HG03520 (cell line): Measurements from ENCODE around the gene THRAP3.

Experiments
- ATAC-seq: cut with Tn5 transposase; IDR thresholded peaks from one replicate; pipeline ENCODE4 v1.9.1; 2021; ENCODE audit warnings: mild to moderate bottlenecking, moderate library complexity; ENCODE audit not compliant: unreplicated experiment

THRAP3 gene

DNA sequence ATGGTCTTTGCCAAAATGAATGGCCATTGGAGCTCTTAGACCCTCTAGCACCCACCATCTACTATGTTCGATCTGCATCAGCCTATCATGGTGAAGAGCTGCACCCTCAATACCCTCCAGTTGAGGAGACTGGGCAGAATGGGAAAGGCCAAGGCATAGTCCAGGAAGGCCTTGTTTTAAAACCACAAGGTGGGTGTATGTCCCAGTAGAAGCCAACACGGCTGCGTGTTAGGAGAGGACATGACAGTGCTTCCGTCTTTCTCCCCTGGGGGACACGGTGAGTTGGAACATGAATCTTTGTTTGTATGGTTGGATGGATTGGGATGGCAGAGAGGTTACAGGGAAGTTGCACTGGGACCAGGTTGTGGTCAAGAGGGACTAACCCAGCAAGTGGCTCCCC is 63.4 kb downstream of the THRAP3 start:
- ATAC-seq = no peak

DNA sequence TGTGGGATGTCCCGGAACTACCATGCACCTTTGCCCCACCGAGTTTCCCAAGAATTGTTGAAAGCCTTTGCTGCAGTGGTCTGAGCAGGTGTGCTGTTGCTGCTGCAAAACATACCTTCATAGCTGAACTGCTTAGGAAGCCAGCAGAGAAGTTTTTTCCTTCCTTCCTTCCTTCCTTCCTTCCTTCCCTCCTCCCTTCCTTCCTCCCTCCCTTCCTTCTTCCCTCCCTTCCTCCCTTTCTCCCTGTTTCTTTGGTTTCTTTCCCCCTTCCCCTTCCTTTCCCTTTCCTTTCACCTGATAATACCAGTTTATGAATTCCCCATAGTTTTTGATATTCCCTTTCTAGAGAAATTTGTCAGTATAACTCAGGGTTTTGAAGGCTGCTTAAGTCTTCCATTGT is 71.1 kb downstream of the THRAP3 start:
- no peak for ATAC-seq

DNA sequence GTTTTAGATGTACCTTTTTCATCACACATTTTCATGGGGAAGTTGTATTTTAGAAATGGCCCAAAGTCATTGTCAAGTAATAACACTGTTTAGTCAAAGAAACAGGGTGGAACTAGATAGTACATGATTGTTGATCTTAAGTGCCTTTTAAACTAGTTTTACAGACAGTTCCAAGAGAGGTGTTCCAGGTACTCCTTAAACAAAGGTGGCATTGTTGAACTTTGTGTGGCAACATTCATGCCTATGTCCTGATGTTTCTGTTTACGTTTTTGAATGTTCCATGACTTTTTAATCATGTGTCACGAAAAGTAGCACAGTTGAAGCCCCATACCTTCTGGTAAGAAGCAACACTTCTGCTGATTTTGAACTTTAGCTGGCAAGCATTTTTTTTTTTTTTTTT is 72.8 kb downstream of the THRAP3 start:
- no peak for ATAC-seq

DNA sequence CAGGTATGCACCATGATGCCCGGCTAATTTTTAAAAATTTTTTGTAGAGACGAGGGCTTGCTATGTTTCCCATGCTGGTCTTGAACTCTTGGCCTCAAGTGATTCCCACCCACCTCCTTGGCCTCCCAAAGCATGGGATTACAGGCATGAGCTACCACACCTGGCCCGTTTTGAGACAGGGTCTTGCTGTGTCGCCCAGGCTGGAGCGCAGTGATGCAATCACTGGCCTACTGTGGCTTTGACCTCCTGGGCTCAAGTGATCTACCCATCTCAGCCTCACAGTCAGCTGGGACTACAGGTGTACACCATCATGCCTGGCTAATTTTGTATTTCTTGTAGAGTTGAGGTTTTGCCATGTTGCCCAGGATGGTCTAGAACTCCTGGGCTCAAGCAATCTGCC is 74.4 kb downstream of the THRAP3 start:
- ATAC-seq = no peak

DNA sequence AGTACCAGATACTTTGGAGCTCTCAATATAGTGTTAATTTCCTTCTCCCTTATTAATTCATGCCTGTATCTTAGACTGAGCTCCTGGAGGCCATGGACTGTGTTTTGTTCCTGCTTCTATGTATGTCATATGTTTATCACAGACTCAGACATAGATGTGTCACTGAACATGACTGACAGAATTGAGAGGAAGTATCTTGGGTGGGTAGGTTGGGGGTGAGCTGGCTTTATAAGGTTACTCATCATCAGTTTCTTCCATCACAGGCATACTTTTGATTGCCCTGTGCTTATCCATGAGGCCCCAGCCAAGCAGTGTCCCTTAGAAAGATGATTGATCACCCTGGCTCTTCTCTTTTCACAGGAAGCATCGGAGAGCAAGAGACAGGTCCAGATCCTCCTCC is 76.3 kb downstream of the THRAP3 start:
- ATAC-seq = no peak

DNA sequence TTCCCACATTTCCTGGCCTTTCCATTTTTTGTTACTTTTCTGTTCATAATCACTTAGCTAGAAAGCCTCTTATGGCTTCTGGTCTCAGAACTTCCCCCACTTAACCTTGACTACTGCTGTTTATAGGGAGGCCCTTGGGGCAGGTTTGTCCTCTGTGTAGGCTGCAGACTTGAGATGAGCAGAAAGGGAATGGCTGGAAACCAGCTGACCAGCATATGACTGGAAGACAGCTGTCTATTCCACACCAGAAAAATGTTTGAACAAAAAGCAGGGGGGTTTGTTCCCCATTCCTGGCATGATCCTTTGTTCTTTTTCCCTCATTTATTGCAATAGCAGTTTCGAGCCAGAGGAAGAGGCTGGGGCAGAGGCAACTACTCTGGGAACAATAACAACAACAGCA is 77.0 kb downstream of the THRAP3 start:
- no peak for ATAC-seq

DNA sequence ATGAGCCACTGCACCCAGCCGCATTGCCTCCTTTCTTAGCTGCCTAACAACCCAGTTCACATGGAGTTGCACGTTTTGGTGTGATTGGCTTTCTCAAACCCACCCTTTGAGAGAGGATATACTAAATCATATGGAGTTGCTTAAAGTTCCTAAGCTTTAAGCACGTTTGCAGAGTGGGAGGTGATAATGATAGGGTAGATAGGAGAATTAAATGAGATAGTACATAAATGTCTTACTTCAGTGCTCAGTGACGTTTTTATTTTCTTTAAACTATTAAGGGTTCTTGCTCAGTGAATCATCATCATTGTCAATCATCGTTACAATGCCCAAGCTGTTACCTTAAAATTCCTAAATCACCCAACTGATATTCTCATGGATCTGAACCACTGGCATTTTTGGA is 79.0 kb downstream of the THRAP3 start:
- ATAC-seq = no peak

DNA sequence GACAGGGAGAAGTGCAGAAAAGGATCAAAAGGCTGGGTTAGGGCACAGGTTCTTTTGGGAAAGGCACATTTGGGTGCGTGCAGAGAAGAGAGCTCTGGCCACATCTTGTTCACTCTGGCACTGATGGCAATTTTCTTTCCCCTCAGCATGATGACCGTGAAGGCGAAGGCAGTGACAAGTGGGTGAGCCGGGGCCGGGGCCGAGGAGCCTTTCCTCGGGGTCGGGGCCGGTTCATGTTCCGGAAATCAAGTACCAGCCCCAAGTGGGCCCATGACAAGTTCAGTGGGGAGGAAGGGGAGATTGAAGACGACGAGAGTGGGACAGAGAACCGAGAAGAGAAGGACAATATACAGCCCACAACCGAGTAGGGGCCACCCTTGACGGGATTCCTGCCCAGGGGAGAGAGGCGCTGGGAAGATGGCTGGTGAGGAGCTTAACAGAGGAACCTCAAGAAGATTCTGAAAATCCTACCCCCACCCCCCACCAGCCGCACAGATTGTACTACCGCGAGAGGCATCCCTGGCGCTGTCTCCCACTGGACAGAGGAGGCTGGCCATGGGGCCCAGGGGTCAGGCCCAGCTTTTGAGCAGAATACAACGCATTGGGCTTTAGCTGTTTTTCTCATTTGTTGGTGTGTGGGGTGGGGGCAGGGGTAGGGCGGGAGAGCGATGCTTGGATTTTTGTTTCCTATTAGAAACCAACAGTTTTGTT is 79.6 kb downstream of the THRAP3 start:
- no peak for ATAC-seq

DNA sequence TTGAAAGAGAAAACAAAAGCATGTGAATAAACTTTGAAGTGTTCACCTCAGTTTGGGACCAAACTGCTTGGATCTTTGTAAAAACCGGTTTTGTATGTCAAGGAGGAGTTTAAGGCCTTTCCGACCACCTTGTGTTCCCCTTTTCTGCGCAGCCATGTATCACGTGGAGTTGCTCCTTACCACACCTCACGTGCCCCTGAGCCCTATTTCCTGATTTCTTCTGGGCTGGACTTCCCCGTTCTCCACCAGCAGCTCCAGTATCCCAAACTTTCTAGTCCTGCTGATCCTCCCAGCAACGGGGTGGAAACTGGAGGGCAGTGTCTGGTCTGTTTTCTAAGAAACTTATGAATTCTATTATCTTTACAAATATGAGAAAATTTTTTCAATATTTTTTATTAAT is 80.3 kb downstream of the THRAP3 start:
- no peak for ATAC-seq

DNA sequence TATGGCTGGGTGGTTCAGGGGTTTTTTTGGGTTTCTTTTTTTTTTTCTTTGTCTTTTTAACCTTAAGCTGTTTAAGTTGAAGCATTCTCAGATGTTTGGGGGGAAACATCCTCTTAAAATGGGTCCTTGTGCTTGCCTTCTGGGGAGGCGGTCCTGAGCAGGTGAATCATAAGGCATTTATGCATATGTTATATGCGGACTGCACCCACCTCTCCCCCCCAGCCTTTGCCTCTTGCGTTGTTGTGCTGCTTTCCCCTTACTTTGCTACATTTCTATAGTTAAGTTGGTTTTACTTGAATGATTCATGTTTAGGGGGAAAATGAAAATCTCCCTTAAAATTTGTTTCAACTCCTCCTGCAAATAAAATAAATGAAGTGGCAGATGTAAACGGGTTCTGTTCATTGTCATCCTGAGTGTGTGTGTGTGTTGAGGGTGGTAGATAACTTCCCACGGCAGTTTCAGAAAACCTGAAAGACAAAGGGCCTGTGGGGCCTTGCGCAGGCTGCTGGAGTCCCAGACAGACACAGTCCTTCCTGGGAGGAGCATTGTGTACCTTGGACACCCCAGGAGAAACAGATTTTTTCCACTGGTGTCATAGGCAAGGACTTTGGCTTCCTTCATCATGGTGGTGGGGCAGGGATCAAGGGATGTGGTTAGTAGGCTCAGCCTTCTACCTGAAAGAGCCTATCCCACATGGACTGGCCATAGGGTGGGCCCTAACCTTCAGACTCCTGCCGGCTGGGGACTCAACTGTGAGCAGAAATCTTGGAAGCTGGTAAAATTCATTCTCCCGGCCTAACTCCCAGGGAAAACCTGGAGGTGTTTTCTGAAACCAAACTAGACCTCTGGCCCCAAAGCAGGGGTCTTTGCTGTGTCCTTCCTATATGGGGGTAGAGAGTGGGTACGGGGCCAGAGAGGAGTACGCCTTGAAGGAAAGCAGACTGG is 81.0 kb downstream of the THRAP3 start:
- no peak for ATAC-seq

DNA sequence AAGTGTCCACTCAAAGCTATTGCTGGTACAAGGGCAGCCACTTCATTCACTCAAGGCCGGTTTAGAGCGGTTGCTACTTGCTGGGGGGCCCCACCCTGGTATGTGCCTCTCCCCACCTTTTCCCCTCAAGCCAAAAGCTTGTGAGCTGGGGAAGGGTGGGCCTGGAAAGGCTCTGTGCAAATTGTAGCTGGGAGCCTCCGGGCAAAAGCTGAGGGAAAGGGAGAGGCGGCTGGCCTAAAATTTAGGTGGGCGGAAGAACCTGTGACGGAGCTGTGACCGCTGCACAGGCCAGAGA is 81.6 kb downstream of the THRAP3 start:
- no peak for ATAC-seq

DNA sequence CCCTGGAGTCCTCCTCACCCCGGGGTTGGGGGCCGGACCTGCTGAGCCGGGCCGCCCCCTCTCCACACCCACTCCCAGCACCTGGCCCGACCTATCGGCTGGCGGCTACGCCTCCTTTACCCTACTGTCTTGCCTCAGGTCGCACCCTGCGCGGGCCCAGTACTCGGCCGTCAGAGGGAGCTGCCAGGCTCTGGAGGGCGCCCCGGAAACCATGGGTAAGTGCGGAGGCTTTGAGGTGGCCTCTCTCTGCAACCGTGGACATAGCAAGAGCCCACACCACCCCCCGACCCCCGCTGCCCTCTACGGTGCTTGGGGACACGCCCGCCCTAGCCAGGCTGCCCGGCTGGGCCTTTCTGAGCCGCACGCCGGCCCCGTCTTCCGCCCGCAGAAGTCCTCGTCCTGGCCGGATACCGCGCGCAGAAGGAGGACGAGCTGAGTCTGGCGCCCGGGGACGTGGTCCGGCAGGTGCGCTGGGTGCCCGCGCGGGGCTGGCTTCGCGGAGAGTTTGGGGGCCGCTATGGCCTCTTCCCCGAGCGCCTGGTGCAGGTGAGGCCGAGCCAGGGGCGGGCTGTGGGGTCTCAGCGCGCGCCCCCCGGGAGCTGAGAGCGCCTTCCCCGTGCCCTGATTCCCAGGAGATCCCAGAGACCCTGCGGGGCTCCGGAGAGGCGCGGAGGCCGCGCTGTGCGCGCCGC is 82.1 kb downstream of the THRAP3 start, which contains the start of gene SH3D21:
Gene SH3D21 (plus strand): TSS at position 159 of the 692 bp plus-strand sequence. CDS start 53 bp downstream, at position 212.
- peak; percentile 15 for ATAC-seq

DNA sequence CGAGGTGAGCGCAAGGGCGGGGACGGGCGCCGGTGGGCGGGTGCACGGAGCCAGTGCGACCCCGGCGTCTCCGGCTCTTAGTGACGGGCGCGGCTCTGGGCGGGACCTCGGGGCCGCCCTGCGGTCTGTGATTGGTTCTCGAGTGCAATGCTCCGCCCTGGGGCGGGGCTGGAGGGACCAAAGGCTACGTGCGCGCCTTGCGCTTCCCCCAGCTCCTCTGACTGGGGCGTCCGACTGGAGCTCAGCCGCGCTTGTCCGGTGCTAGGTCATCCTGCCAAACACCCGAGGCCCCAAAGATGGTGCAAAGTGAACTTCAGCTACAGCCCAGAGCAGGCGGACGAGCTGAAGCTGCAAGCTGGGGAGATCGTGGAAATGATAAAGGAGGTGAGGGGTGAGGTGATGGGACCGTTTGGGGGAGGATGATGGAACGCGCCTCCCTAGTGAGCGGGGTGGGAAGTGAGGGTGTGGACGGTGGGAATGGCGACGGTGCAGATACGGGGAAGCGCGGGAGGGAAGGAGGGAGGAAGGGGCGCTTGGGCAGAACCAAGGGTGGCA is 82.7 kb downstream of the THRAP3 start:
- ATAC-seq = peak; percentile 97

DNA sequence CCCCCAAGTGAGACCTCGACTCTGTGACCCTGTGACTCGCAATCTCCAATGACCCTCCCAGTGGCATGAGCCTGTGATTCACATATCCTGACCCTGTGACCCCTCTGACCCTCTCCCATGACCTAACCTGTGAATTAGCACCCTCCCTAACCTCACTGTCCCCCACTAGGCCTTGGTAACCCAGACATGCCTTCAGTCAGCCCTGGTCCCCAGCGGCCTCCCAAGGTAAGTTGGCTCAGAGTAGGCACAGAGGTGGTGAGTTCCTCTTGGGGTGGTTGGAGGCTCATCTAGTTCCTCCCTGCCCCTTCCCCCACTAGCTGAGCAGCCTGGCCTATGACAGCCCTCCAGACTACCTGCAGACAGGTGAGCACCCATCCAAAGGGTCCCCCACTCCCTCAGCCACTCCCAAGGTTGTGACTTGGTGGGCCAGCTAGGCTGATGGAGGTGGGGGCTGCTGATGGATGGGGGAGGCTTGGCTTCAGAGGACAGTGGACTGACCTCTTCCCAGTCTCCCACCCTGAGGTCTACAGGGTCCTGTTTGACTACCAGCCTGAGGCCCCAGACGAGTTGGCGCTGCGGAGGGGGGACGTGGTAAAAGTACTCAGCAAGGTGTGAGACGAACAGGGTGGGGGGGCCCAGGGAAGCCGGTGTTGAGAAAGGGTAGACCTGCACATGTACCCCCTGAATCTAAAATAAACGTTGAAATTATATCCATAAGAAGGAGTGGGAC is 83.5 kb downstream of the THRAP3 start:
- no peak for ATAC-seq

DNA sequence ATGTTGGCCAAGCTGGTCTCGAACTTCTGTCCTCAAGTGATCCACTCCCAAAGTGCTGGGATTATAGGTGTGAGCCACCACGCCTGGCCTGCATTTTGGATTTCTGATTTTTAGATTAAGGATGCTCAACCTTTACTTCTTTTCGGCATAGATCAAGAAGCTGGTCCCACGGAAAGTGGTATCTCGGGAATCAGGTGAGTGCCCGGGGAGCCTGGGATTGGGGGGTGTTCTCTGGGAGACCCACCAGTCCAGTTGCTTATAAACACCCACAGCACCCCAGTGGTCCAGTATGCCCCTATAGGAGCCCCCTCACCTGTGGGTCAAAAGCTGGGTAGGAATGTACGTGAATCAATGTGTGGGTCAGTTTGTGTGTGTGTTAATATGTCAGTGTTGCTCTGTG is 85.2 kb downstream of the THRAP3 start:
- no peak for ATAC-seq

DNA sequence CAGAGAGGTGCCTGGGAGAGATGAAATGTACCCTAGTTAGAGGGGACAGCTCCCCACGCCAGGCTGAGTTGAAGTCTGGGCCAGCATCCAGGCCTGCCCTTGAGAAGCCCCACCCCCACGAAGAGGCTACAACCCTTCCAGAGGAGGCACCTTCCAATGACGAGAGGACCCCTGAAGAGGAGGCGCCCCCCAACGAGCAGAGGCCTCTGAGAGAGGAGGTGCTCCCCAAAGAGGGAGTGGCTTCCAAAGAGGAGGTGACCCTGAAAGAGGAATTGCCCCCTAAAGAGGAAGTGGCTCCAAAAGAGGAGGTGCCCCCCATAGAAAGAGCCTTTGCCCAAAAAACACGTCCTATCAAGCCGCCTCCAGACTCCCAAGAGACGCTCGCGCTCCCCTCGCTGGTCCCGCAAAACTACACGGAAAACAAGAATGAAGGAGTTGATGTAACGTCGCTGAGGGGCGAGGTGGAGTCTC is 96.1 kb downstream of the THRAP3 start:
- no peak for ATAC-seq

DNA sequence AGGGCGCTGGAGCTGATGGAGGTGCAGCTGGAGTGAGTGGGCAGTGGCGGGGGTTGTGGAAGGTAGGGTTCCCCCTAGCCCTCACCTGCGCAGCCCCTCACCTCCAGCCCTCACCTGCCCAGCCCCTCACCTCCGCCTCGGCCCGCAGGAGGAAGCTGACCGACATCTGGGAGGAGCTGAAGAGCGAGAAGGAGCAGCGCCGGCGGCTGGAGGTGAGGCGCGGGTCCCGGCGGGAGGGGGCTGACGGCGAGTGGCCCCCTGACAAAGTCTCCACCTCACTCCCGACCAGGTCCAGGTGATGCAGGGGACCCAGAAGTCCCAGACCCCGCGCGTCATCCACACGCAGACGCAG is 96.5 kb downstream of the THRAP3 start:
- no peak for ATAC-seq

DNA sequence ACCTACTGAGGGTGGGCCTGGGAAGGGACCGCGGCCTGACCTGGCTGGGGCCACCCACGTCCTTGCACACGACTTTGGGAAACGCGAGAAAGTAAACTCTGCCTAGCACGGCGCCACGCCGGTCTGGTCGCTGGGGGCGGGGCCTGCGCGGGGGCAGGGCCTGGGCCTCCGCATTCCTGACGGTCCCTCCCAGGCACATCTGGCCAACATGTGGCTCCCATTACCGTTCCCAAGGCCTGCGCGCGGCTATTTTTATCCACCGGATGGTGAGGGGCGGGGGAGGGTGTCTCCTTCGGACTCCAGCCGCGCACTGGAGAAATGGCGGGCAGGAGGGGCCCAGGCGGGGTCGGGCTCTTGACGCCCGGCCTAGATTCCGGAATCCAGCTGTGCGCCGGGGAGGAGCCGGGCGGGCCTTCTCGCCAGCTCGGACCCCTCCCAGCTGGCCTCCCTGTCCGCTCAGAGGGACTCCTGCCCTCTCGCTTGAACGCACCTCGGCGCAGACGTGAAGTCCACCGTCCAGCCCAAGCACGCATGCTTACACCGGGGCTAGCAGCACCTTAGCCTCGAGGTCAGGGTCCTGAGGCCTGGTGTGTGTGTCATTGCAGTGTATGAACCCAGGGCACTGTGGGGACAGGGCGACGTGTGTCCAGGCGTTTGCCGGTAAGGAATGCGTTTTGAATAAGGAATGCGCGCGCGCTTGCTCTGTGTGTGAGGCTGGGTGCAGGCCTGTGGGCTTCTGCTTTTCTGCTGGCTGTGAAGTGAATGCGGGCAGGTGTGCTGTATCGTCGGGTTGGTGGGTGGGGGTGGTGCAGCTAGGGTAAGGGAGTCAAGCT is 97.1 kb downstream of the THRAP3 start:
- ATAC-seq = no peak

DNA sequence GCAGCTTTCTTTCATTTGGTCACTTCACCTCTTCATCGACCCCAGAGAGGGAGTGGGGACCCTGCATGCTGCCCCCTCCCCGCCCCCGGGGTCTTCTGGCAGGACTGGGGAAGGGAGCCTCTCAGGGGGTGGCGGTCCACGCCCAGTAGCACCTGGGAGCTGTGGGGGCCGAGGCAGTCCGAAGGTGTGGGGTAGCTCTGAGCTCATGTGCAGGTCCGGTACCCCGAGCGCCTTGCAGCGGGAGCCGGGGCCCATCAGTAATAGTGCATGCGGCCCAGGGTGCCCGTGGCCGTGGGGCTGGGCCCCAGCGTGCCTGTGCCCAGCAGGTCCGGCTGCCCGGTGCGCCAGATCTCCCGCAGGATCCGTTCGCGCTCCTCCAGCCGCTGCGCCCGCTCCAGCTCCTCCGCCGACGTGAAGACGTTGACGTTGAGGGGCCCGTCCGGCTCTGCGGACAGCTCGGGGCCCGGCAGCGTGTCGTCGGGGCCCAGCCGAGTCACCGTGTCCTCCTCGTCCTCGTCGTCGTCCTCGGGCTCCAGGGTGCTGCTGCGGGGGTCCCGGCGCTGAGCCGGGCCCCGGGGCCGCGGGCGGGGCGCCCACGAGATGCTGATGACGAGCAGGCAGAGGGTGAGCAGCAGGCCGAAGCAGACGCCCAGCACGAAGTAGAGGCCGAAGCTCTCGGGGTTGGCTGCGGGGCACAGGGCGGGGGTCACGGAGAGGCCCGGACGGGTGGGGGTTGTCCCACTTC is 98.0 kb downstream of the THRAP3 start:
- no peak for ATAC-seq
